ENCODE measurements around the gene CAMKK2. TPM values are rescaled to one million over a fixed set of nuclear protein-coding genes. Genes with fewer than 3 reads are reported as not detected.

The CAMKK2 gene
- total and polyA plus RNA-seq, 2 of the 13 experiments (the other 11 are each of a cell fraction or from before 2014, with no cell fraction given): 18.8 to 20.0 TPM

GRCh38 chr12:121209624-121210572 lies 86.6 kb downstream of the CAMKK2 start, which contains the start of gene P2RX4 (continued):
- TF ChIP-seq USF2 (IDR thresholded peaks at IDR 0.05; ENCODE audit: low read depth, low read length) (no peak), USF2 (CRISPR knock-in tag; IDR thresholded peaks at IDR 0.05; ENCODE audit: borderline replicate concordance) (peak; percentile 31; the same call in 1 of the 2 replicates), THAP11 (CRISPR knock-in tag; IDR thresholded peaks at IDR 0.05) (peak; percentile 68; the same call in 1 of the 2 replicates), ATF6 (CRISPR knock-in tag; conservative IDR thresholded peaks at IDR 0.05) (no peak), ATAD3A (CRISPR knock-in tag; IDR thresholded peaks at IDR 0.05) (no peak), SSRP1 (CRISPR knock-in tag; IDR thresholded peaks at IDR 0.05) (no peak), DMAP1 (CRISPR knock-in tag; IDR thresholded peaks at IDR 0.05) (peak; percentile 36; the same call in 1 of the 2 replicates), ELF4 (CRISPR knock-in tag; IDR thresholded peaks at IDR 0.05; ENCODE audit: borderline replicate concordance) (no peak)
